Epithelial cell of esophagus (primary cell): ENCODE data around the gene PCCB.

Source experiments
- DNase-seq: peaks from one replicate; pipeline ENCODE4 v3.0.0; 2010; ENCODE audit warnings: low read depth
- H3K4me3 ChIP-seq: 2 replicates; pipeline ENCODE4 v1.5.1; 2011; ENCODE audit warnings: mild to moderate bottlenecking, low read length, control low read depth
- TF ChIP-seq, protein P1 (sequence below): IDR thresholded peaks from 2 replicates; pipeline ENCODE4 v1.5.1; 2011; ENCODE audit warnings: low read depth, mild to moderate bottlenecking, low read length, control low read depth, inconsistent platforms; ENCODE audit not compliant: insufficient read depth; ENCODE audit errors: missing control alignments

PCCB gene

DNA sequence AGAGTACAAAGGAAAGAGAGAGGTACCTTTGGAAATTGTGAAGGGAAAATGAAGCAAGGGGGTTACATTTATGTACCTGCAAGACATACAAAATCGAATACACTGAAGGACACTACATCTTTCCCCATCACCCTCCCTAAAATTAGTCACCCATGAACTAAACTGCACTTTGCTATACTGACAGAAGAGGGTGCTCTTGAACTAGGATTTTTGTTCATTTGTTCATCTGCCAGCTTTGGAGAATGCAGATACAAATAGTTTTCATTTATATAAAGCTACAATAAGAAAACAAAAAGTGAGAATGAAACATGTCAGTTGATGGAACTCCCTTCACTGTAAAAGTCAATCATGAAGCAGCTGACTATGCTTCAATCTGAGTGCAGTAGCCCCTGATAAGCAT, 55.7 kb downstream of the PCCB start:
- H3K4me3 ChIP-seq, result no peak overlapping the region
- peak; percentile 63 for DNase-seq
- TF ChIP-seq, protein P1, sequence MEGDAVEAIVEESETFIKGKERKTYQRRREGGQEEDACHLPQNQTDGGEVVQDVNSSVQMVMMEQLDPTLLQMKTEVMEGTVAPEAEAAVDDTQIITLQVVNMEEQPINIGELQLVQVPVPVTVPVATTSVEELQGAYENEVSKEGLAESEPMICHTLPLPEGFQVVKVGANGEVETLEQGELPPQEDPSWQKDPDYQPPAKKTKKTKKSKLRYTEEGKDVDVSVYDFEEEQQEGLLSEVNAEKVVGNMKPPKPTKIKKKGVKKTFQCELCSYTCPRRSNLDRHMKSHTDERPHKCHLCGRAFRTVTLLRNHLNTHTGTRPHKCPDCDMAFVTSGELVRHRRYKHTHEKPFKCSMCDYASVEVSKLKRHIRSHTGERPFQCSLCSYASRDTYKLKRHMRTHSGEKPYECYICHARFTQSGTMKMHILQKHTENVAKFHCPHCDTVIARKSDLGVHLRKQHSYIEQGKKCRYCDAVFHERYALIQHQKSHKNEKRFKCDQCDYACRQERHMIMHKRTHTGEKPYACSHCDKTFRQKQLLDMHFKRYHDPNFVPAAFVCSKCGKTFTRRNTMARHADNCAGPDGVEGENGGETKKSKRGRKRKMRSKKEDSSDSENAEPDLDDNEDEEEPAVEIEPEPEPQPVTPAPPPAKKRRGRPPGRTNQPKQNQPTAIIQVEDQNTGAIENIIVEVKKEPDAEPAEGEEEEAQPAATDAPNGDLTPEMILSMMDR, result peak; percentile 27

DNA sequence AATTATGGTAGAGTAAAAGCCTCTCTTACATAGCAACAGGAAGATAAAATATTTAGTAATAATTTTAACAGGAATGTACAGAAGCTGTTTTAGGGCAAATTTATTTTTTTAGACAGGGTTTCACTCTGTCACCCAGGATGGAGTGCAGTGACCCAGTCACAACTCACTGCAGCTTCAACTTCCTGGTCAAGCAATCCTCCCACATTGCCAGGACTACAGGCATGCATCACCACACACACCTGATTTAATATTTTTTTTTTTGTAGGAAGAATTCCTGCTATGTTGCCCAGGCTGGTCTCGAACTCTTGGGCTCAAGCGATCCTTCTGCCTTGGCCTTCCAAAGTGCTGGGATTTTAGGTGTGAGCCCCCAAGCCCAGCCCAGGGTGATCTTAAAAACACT, 61.1 kb downstream of the PCCB start:
- TF ChIP-seq, protein P1, result no peak
- DNase-seq, result no peak
- no peak overlapping the region for H3K4me3 ChIP-seq

DNA sequence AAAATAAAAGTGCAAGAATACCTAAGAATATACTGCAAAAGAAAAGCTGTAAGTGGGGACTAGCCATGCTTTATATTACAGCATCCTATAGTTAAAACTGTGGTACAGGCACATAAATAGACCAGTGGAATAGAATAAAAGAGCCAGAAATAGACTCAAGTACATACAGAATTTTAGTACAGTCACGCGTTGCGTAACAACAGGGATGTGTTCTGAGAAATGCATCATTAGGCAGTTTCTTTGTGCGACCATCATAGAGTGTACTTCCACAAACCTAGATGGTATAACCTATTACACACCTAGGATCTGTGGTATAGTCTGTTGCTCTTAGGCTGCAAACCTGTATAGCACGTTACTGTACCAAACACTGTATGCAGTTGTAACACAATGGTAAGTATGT, 61.8 kb downstream of the PCCB start:
- H3K4me3 ChIP-seq, result no peak overlapping the region
- TF ChIP-seq, protein P1, result no peak
- peak; percentile 45 for DNase-seq

GRCh38 chr3:136326316-136326715, 76.2 kb downstream of the PCCB start:
- TF ChIP-seq, protein P1, result no peak
- DNase-seq, result no peak
- H3K4me3 ChIP-seq, result no peak overlapping the region

DNA sequence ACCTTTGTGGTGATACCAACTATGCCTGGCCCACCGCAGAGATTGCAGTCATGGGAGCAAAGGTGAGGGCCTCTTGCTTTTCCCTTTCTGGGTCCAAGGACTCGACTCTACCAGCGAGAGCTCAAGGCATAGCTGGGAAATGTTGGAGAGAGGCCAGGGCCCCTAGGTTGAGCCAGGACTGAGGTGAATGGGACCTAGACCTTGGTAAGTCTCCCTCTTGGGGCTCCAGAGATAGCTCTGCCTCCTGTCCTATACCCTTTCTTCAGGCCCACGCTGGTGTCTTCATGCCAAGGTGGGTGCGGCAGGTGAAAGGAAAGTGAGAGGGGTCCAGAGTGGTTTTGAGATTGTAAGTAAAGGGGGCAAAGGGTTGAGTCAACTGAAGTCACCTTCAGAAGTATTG, 77.5 kb downstream of the PCCB start:
- TF ChIP-seq, protein P1, result no peak
- no peak overlapping the region for H3K4me3 ChIP-seq
- no peak for DNase-seq

GRCh38 chr3:136329593-136329992, 79.5 kb downstream of the PCCB start:
- no peak for DNase-seq
- TF ChIP-seq, protein P1, result no peak

DNA sequence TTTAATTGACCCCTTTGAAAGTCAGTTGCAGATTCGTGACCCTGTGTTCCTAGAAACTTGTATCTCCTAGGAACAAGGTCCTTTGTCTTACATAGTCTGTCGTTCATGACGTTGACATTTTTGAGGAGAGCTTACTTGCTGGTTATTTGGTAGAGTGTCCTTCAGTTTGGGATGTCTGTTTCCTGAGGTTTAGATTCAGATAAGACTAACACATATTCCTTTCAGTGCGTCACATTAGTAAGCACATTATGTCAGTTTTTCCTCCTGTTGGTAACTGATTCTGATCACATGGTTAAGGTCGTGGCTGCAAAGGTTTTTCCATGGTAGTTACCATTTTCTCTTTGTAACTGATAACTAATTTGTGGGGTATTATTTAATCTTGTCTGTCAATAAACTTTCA, 80.8 kb downstream of the PCCB start:
- TF ChIP-seq, protein P1, result no peak
- H3K4me3 ChIP-seq, result no peak overlapping the region
- no peak for DNase-seq

More at GRCh38 chr3:136329593-136329992, 79.5 kb downstream of the PCCB start:
- no peak overlapping the region for H3K4me3 ChIP-seq
